Heart left ventricle (tissue), 16 donors: ENCODE measurements around the gene PLEKHA6. TPM values are rescaled to one million over a fixed set of nuclear protein-coding genes. Genes with fewer than 3 reads are reported as not detected.

Experiments
- ATAC-seq, 4 donors: fragments of 200-7000 bp; cut with Tn5 transposase; one replicate each; pipeline ENCODE4 v1.9.1; 2020 to 2022; ENCODE audit warnings: moderate library complexity in 4 of 4, mild to moderate bottlenecking in 3 of 4, moderate number of reproducible peaks in 1 of 4
- DNase-seq, 5 donors: peaks; one replicate each; pipeline ENCODE4 v3.0.0-alpha.2; 2020
- H3K27ac ChIP-seq, 12 donors: fragments of 200-600 bp; sonication (generic) in 4 of 12; one replicate each; pipeline versions ENCODE4 v1.5.0 to v1.8.0; 2016 to 2022; ENCODE audit warnings: mild to moderate bottlenecking in 2 of 12
- H3K27me3 ChIP-seq, 9 donors: fragments of 200-600 bp; sonication (generic) in 2 of 9; one replicate each; pipeline versions ENCODE4 v1.5.1 to v1.8.0; 2016 to 2022; ENCODE audit warnings: mild to moderate bottlenecking in 3 of 9
- H3K36me3 ChIP-seq, 9 donors: fragments of 200-600 bp; sonication (generic) in 2 of 9; one replicate each; pipeline versions ENCODE4 v1.5.0 to v1.8.0; 2018 to 2022; ENCODE audit warnings: mild to moderate bottlenecking in 2 of 9
- H3K4me1 ChIP-seq, 12 donors: fragments of 200-600 bp; sonication (generic) in 4 of 12; one replicate each; pipeline versions ENCODE4 v1.5.0 to v1.8.0; 2016 to 2022; ENCODE audit warnings: mild to moderate bottlenecking in 3 of 12
- H3K4me3 ChIP-seq, 12 donors: fragments of 200-600 bp; sonication (generic) in 4 of 12; one replicate each; pipeline versions ENCODE4 v1.5.0 to v1.8.0; 2017 to 2022; ENCODE audit warnings: mild to moderate bottlenecking in 9 of 12, moderate library complexity in 4 of 12
- H3K9me3 ChIP-seq, 12 donors: fragments of 200-600 bp; sonication (generic) in 4 of 12; one replicate each; pipeline versions ENCODE4 v1.5.0 to v1.8.0; 2016 to 2022; ENCODE audit warnings: mild to moderate bottlenecking in 1 of 12
- CTCF ChIP-seq, 12 donors: fragments of 200-600 bp; sonication (generic) in 4 of 12; IDR thresholded peaks; one replicate each; pipeline versions ENCODE4 v1.5.0 to v1.8.0; 2018 to 2022; ENCODE audit warnings: antibody characterized with exemption in 12 of 12, mild to moderate bottlenecking in 5 of 12
- POLR2A ChIP-seq, 2 donors: fragments of 450-650 bp; IDR thresholded peaks; one replicate each; pipeline ENCODE4 v1.6.1; 2017; ENCODE audit warnings: antibody characterized with exemption in 2 of 2, mild to moderate bottlenecking in 2 of 2, moderate library complexity in 2 of 2
- WGBS, 4 donors: extraction: QIAGEN DNeasy Blood & Tissue Kit in 2 of 4; methylation state at CpG; one replicate each; pipeline versions ENCODE4 v1.1.5 to v1.1.7; 2013 to 2018; 5-methylcytosine and 5-hydroxymethylcytosine counted together
- intact Hi-C, 10 donors: fragments of 100-400 bp; cut with DNase I; formaldehyde crosslinking; loops; one replicate each; pipeline versions ENCODE4 v1.11.1 to v1.14.2; 2022
- polyA plus RNA-seq, 2 donors: library from polyadenylated mRNA; stranded (reverse); fragments of 200-250 nt; gene quantifications; one replicate each; pipeline ENCODE4 v1.2.3, GENCODE V29; 2013
- total RNA-seq, 9 donors: library from RNA; depleted of rRNA in 2 of 9; stranded (reverse); fragments of >200 nt in 2 of 9; fragmentation: NEBNext Ultra II Directional in 3 of 9; extraction: Animal tissue kit (Norgen Biotek cat#: 25700) in 3 of 9; gene quantifications; one replicate each; pipeline versions ENCODE4 v1.1.0 to v1.2.4, GENCODE V29; 2016 to 2023
- donor health status: ischemic (EF 13 %, LVEDD 7.1; RV severe dilation, severe dysfunction).
- donor health status: healthy with polysubstance abuse.
- donor health status: DM: no; HTN: yes; CAD: no.
- donor health status: DM: no; HTN: no; CAD: no.
- donor health status: ischemic (EF 25% LVEDD 6.9; RV normal size, moderate dysfunction).
- donor health status: ischemic (EF 25% LVEDD 5.7; RV mildly dilated, moderate dysfunction).
- donor health status: healthy.
- donor health status: DM: yes; HTN: yes; CAD: no.
- donor health status: ischemic (EF 35%, LVEDD 5.7; RV mildly dilated, moderate dysfunction).
- donor health status: nonischemic (EF 11% LVEDD 7.7; RV severe dilation, severe dysfunction).
- donor health status: DM: yes; HTN: yes; CAD: no.
- donor health status: PGD.
- donor health status: ischemic (EF 29% LVEDD 5.4; RV normal size, mild dysfunction).
- donor health status: nonischemic (EF 23%, LVEDD 6.1; RV moderate dilation, normal function).

The PLEKHA6 gene
- total and polyA plus RNA-seq, 11 donors, result 5.2 to 33.2 (median 18.9) TPM

GRCh38 chr1:204194771-204195170 lies 165.0 kb downstream of the PLEKHA6 start:
- ATAC-seq (no peak), DNase-seq (no peak)
- Histone ChIP-seq H3K4me1 (peaks cover 0 to 15% (median 0%) of the 10 kb centered on the region in 12 donors), H3K9me3 (no peaks in the 10 kb centered on the region), H3K27me3 (peaks cover 0 to 20% (median 2%) of the 10 kb centered on the region in 9 donors), H3K4me3 (no peak overlapping the region), H3K36me3 (no peaks in the 10 kb centered on the region), H3K27ac (no peak overlapping the region)
- WGBS, 4 donors, result 72 to 79% (median 75%) methylated on average over 7 of the region's 7 CpGs
- no peak for TF ChIP-seq POLR2A (IDR thresholded peaks at IDR 0.05)
- TF ChIP-seq CTCF (IDR thresholded peaks at IDR 0.05), result no peak
- intact Hi-C loops, result no loop called here

- Histone ChIP-seq H3K9me3 (no peaks in the 10 kb centered on the region), H3K4me3 (no peak overlapping the region), H3K27ac (no peak overlapping the region), H3K36me3 (no peaks in the 10 kb centered on the region), H3K27me3 (peaks cover 0 to 27% (median 7%) of the 10 kb centered on the region in 9 donors), H3K4me1 (peaks cover 0 to 13% (median 0%) of the 10 kb centered on the region in 12 donors)
- intact Hi-C loops, result no loop called here
- WGBS, 4 donors, result 83 to 92% (median 86%) methylated on average over 2 of the region's 2 CpGs
- DNase-seq (no peak), ATAC-seq (no peak)
- TF ChIP-seq CTCF (IDR thresholded peaks at IDR 0.05), result no peak
Observed at GRCh38 chr1:204194080-204194479, 165.6 kb downstream of the PLEKHA6 start.

GRCh38 chr1:204192589-204193352 lies 167.0 kb downstream of the PLEKHA6 start:
- 77 to 87% (median 84%) methylated on average over 3 of the region's 3 CpGs for WGBS, 4 donors
- Histone ChIP-seq H3K27me3 (peaks cover 0 to 40% (median 19%) of the 10 kb centered on the region in 9 donors), H3K4me3 (no peak overlapping the region), H3K27ac (no peak overlapping the region), H3K36me3 (no peaks in the 10 kb centered on the region), H3K4me1 (peaks cover 0 to 13% (median 0%) of the 10 kb centered on the region in 12 donors), H3K9me3 (no peaks in the 10 kb centered on the region)
- ATAC-seq, result no peak
- no peak for DNase-seq
- intact Hi-C loops, result no loop called here
- TF ChIP-seq CTCF (IDR thresholded peaks at IDR 0.05) (no peak), POLR2A (IDR thresholded peaks at IDR 0.05) (no peak)

GRCh38 chr1:204192046-204192445 lies 167.7 kb downstream of the PLEKHA6 start:
- Histone ChIP-seq H3K36me3 (no peaks in the 10 kb centered on the region), H3K27ac (no peak overlapping the region), H3K27me3 (peaks cover 0 to 47% (median 25%) of the 10 kb centered on the region in 9 donors), H3K4me3 (no peak overlapping the region), H3K9me3 (no peaks in the 10 kb centered on the region), H3K4me1 (peaks cover 0 to 13% (median 0%) of the 10 kb centered on the region in 12 donors)
- no peak for TF ChIP-seq CTCF (IDR thresholded peaks at IDR 0.05)
- no peak for TF ChIP-seq POLR2A (IDR thresholded peaks at IDR 0.05)
- 93 to 98% (median 96%) methylated on average over 2 of the region's 2 CpGs for WGBS, 4 donors
- no peak for DNase-seq
- intact Hi-C loops, result no loop called here
- no peak for ATAC-seq
